GM12874 (cell line): Measurements from ENCODE around the gene TIAL1.

Experiments
- CTCF ChIP-seq: IDR thresholded peaks from 2 replicates; pipeline ENCODE4 v1.5.1; 2011; ENCODE audit warnings: low read depth, mild to moderate bottlenecking, control low read depth, low read length, moderate library complexity; ENCODE audit not compliant: insufficient read depth

TIAL1 gene

GRCh38 chr10:119608316-119609155 lies 11.8 kb upstream of the TIAL1 start:
- TF ChIP-seq CTCF, result peak; percentile 51

GRCh38 chr10:119604468-119604867 lies 7.7 kb upstream of the TIAL1 start:
- TF ChIP-seq CTCF, result no peak

GRCh38 chr10:119602241-119603095 lies 5.7 kb upstream of the TIAL1 start:
- TF ChIP-seq CTCF, result peak; percentile 77

GRCh38 chr10:119598397-119598796 lies 1.6 kb upstream of the TIAL1 start:
- no peak for TF ChIP-seq CTCF

- no peak for TF ChIP-seq CTCF
Observed at GRCh38 chr10:119597405-119598186, 832 bp upstream of the TIAL1 start.

- TF ChIP-seq CTCF, result no peak
Observed at GRCh38 chr10:119595676-119596515, 868 bp downstream of the TIAL1 start.
